H1 (cell line): ENCODE measurements around the gene NR4A2. TPM values are rescaled to one million over a fixed set of nuclear protein-coding genes. Genes with fewer than 3 reads are reported as not detected.

Experiments used
- CTCF ChIA-PET: fragments of 300-600 bp; sonication (Branson Sonifier 250); formaldehyde crosslinking; loops from one replicate; lab custom pipeline; 2021; ENCODE audit not compliant: partially characterized antibody; lab: Charles Lee
- POLR2A ChIA-PET: fragments of 300-600 bp; sonication (Branson Sonifier 250); formaldehyde crosslinking; loops from one replicate; lab custom pipeline; 2021; ENCODE audit warnings: inconsistent platforms; ENCODE audit not compliant: partially characterized antibody; lab: Charles Lee
- DNase-seq, 2 experiments: peaks; one replicate each; pipeline versions ENCODE4 v3.0.0 to v3.0.0-alpha.2; 2010 to 2022; ENCODE audit warnings: low spot score in 2 of 2, low read depth in 1 of 2, mixed read lengths in 1 of 2
- FAIRE-seq: peaks from 2 replicates; lab custom pipeline; 2011; peaks lifted over from hg19 to GRCh38; lab: Jason Lieb, UNC
- H2AFZ ChIP-seq: 2 replicates; pipeline ENCODE4 v1.8.1; 2012; ENCODE audit warnings: low read length, inconsistent platforms
- H2AK5ac ChIP-seq: 2 replicates; pipeline ENCODE4 v1.6.1; 2013; ENCODE audit warnings: low read depth, low read length
- H2BK120ac ChIP-seq: replicated peaks from 2 replicates; pipeline ENCODE3; 2013; ENCODE audit warnings: low read depth, low read length, inconsistent platforms
- H2BK12ac ChIP-seq: 2 replicates; pipeline ENCODE4 v1.6.1; 2013; ENCODE audit warnings: low read depth, low read length
- H2BK15ac ChIP-seq: 2 replicates; pipeline ENCODE4 v1.6.1; 2013; ENCODE audit warnings: low read length
- H2BK20ac ChIP-seq: 2 replicates; pipeline ENCODE4 v1.6.1; 2013; ENCODE audit warnings: low read length
- H2BK5ac ChIP-seq: 2 replicates; pipeline ENCODE4 v1.6.1; 2013; ENCODE audit warnings: low read depth, low read length
- H3K14ac ChIP-seq: 2 replicates; pipeline ENCODE4 v1.6.1; 2013; ENCODE audit warnings: inconsistent platforms; ENCODE audit not compliant: insufficient read length
- H3K18ac ChIP-seq: 2 replicates; pipeline ENCODE4 v1.6.1; 2013; ENCODE audit warnings: low read length; ENCODE audit errors: extremely low read depth
- H3K23ac ChIP-seq: 2 replicates; pipeline ENCODE4 v1.6.1; 2013; ENCODE audit warnings: inconsistent platforms; ENCODE audit not compliant: insufficient read length
- H3K23me2 ChIP-seq: 2 replicates; pipeline ENCODE4 v1.6.1; 2013; ENCODE audit warnings: low read depth, low read length
- H3K27ac ChIP-seq: 2 replicates; pipeline ENCODE4 v1.6.1; 2011; ENCODE audit warnings: low read depth, low read length, inconsistent platforms
- H3K27me3 ChIP-seq, 4 experiments: replicated peaks in 1 of 4; 1 replicate in 1 of 4; 2 replicates in 3 of 4; pipeline versions ENCODE4 v1.6.1 to v1.8.1; 2011 to 2013; ENCODE audit warnings: low read length in 3 of 4, mild to moderate bottlenecking in 3 of 4, inconsistent platforms in 2 of 4, mixed read lengths in 2 of 4, moderate library complexity in 1 of 4; ENCODE audit not compliant: control insufficient read depth in 3 of 4, insufficient read depth in 3 of 4; ENCODE audit errors: extremely low read depth in 1 of 4
- H3K36me3 ChIP-seq, 4 experiments: 2 replicates each; pipeline versions ENCODE4 v1.6.1 to v1.8.1; 2011 to 2013; ENCODE audit warnings: mild to moderate bottlenecking in 4 of 4, low read length in 3 of 4, moderate library complexity in 2 of 4, control low read depth in 1 of 4, inconsistent platforms in 1 of 4; ENCODE audit not compliant: insufficient read depth in 4 of 4, control insufficient read depth in 2 of 4
- H3K4ac ChIP-seq: replicated peaks from 2 replicates; pipeline ENCODE3; 2013; ENCODE audit warnings: low read length, low read depth, mixed read lengths, inconsistent platforms; ENCODE audit not compliant: insufficient read length
- H3K4me1 ChIP-seq, 4 experiments: replicated peaks in 1 of 4; 1 replicate in 1 of 4; 2 replicates in 3 of 4; pipeline versions ENCODE4 v1.6.1 to v1.8.1; 2011 to 2013; ENCODE audit warnings: low read length in 3 of 4, inconsistent platforms in 2 of 4, mixed read lengths in 1 of 4; ENCODE audit not compliant: insufficient read depth in 4 of 4, control insufficient read depth in 3 of 4
- H3K4me2 ChIP-seq, 2 experiments: 2 replicates each; pipeline versions ENCODE4 v1.6.1 to v1.8.1; 2011 to 2013; ENCODE audit warnings: low read depth in 2 of 2, low read length in 2 of 2, control low read depth in 1 of 2, inconsistent platforms in 1 of 2, mild to moderate bottlenecking in 1 of 2; ENCODE audit not compliant: insufficient read depth in 1 of 2
- H3K4me3 ChIP-seq, 4 experiments: fragments of 200-600, 300-600 bp in 1 of 4; sonication (generic), shearing (Covaris generic), sonication (Bioruptor Twin) in 1 of 4; 2 replicates each; pipeline versions ENCODE4 v1.5.1 to v1.8.1; 2011 to 2016; ENCODE audit warnings: low read length in 4 of 4, low read depth in 3 of 4, control low read depth in 2 of 4, inconsistent platforms in 2 of 4, mild to moderate bottlenecking in 2 of 4, mixed read lengths in 1 of 4, moderate library complexity in 1 of 4; ENCODE audit not compliant: insufficient read depth in 2 of 4; ENCODE audit errors: extremely low read depth in 1 of 4
- H3K56ac ChIP-seq: replicated peaks from 2 replicates; pipeline ENCODE3; 2013; ENCODE audit warnings: low read depth, mild to moderate bottlenecking, mixed read lengths, low read length, inconsistent platforms; ENCODE audit not compliant: insufficient read length
- H3K79me1 ChIP-seq: 2 replicates; pipeline ENCODE4 v1.6.1; 2013; ENCODE audit warnings: low read depth, low read length, control low read depth
- H3K79me2 ChIP-seq, 2 experiments: 2 replicates each; pipeline versions ENCODE4 v1.6.1 to v1.8.1; 2012 to 2013; ENCODE audit warnings: low read length in 2 of 2, mild to moderate bottlenecking in 2 of 2, inconsistent platforms in 1 of 2; ENCODE audit not compliant: insufficient read depth in 2 of 2, control insufficient read depth in 1 of 2
- H3K9ac ChIP-seq, 4 experiments: replicated peaks in 1 of 4; 1 replicate in 1 of 4; 2 replicates in 3 of 4; pipeline versions ENCODE4 v1.6.1 to v1.8.1; 2011 to 2013; ENCODE audit warnings: low read depth in 3 of 4, low read length in 3 of 4, control low read depth in 2 of 4, mild to moderate bottlenecking in 2 of 4, moderate library complexity in 2 of 4, inconsistent platforms in 1 of 4; ENCODE audit errors: extremely low read depth in 1 of 4
- H3K9me3 ChIP-seq, 2 experiments: 2 replicates each; pipeline versions ENCODE4 v1.6.1 to v1.8.1; 2012 to 2013; ENCODE audit warnings: mild to moderate bottlenecking in 2 of 2, moderate library complexity in 2 of 2, control low read depth in 1 of 2, inconsistent platforms in 1 of 2, low read depth in 1 of 2, low read length in 1 of 2, mixed read lengths in 1 of 2; ENCODE audit not compliant: insufficient read depth in 2 of 2
- H4K20me1 ChIP-seq, 2 experiments: replicated peaks in 1 of 2; 2 replicates each; pipeline versions ENCODE3 to v1.8.1; 2011 to 2013; ENCODE audit warnings: inconsistent platforms in 2 of 2, low read length in 2 of 2, mild to moderate bottlenecking in 1 of 2; ENCODE audit not compliant: insufficient read depth in 2 of 2, control insufficient read depth in 1 of 2
- H4K5ac ChIP-seq: 2 replicates; pipeline ENCODE4 v1.6.1; 2013; ENCODE audit warnings: low read length, low read depth, mixed read lengths, inconsistent platforms; ENCODE audit not compliant: insufficient read length
- H4K8ac ChIP-seq: 2 replicates; pipeline ENCODE4 v1.8.0; 2013; ENCODE audit warnings: mild to moderate bottlenecking, moderate library complexity, low read length, inconsistent platforms; ENCODE audit not compliant: insufficient read depth; ENCODE audit errors: extremely low read depth
- H4K91ac ChIP-seq: replicated peaks from 2 replicates; pipeline ENCODE3; 2013; ENCODE audit warnings: low read length, mixed read lengths, inconsistent platforms; ENCODE audit not compliant: insufficient read length
- ASH2L ChIP-seq: fragments of 200-600, 300-600 bp; sonication (generic); IDR thresholded peaks from one replicate; pipeline ENCODE4 v1.7.1; 2017; ENCODE audit warnings: low read length
- EGR1 ChIP-seq: IDR thresholded peaks from 2 replicates; pipeline ENCODE4 v1.6.1; 2011; ENCODE audit warnings: low read depth, low read length, borderline replicate concordance
- EZH2 ChIP-seq: fragments of 200-600 bp; sonication (generic); IDR thresholded peaks from 2 replicates; pipeline ENCODE4 v1.7.1; 2012; ENCODE audit warnings: low read depth, mild to moderate bottlenecking, moderate library complexity, low read length, inconsistent platforms; ENCODE audit not compliant: severe bottlenecking
- FOSL1 ChIP-seq: IDR thresholded peaks from 2 replicates; pipeline ENCODE4 v1.6.1; 2011; ENCODE audit warnings: mild to moderate bottlenecking, low read depth, low read length, moderate library complexity; ENCODE audit not compliant: insufficient read depth
- KDM4A ChIP-seq: IDR thresholded peaks from one replicate; pipeline ENCODE4 v1.7.1; 2012; ENCODE audit warnings: low read depth, mild to moderate bottlenecking, moderate library complexity, low read length, inconsistent platforms; ENCODE audit not compliant: severe bottlenecking
- PHF8 ChIP-seq: fragments of 200-600 bp; sonication (generic); conservative IDR thresholded peaks from 2 replicates; pipeline ENCODE4 v1.7.1; 2012; ENCODE audit warnings: low read depth, mild to moderate bottlenecking, inconsistent platforms, low read length, moderate library complexity
- POU5F1 ChIP-seq: IDR thresholded peaks from 2 replicates; pipeline ENCODE4 v1.6.1; 2011; ENCODE audit warnings: low read depth, mild to moderate bottlenecking, low read length, moderate library complexity
- SIN3A ChIP-seq, 2 experiments: IDR thresholded peaks in 1 of 2; conservative IDR thresholded peaks in 1 of 2; 2 replicates each; pipeline ENCODE4 v1.6.1; 2011 to 2012; ENCODE audit warnings: low read length in 2 of 2, improper control_type of control experiment in 1 of 2, low read depth in 1 of 2, mild to moderate bottlenecking in 1 of 2
- SIRT6 ChIP-seq: IDR thresholded peaks from one replicate; pipeline ENCODE4 v1.7.1; 2012; ENCODE audit warnings: low read length, inconsistent platforms
- SRF ChIP-seq: IDR thresholded peaks from 2 replicates; pipeline ENCODE4 v1.6.1; 2011; ENCODE audit warnings: mild to moderate bottlenecking, low read depth, low read length, moderate library complexity
- WGBS, 2 experiments: shearing (Covaris generic) in 1 of 2; methylation state at CpG; one replicate each; pipeline versions ENCODE4 v1.1.6 to v1.1.7; 2013 to 2015; ENCODE audit warnings: low lambda C conversion rate in 2 of 2, mixed read lengths in 2 of 2, inconsistent platforms in 1 of 2, low coverage in 1 of 2, missing lambda C conversion rate in 1 of 2; ENCODE audit not compliant: insufficient replicate concordance in 2 of 2, insufficient coverage in 1 of 2, insufficient read length in 1 of 2; ENCODE audit errors: extremely low coverage in 1 of 2, missing lambda C conversion rate in 1 of 2; 5-methylcytosine and 5-hydroxymethylcytosine counted together
- polyA plus RNA-seq, 7 experiments: library from polyadenylated mRNA; depleted of rRNA in 3 of 7; stranded (reverse) in 5 of 7; unstranded in 2 of 7; fragments of >200 nt in 5 of 7; fragments of 200-250 nt in 2 of 7; gene quantifications; 1 replicate in 5 of 7; 2 replicates in 1 of 7; 4 replicates in 1 of 7; pipeline versions ENCODE4 v1.2.1 to v1.2.3, GENCODE V29; 2011 to 2013; ENCODE audit warnings: missing spikeins in 2 of 7, mixed read lengths in 2 of 7
- total RNA-seq: library from RNA; stranded (reverse); fragmentation: NEBNext Ultra II Directional; extraction: Animal tissue kit (Norgen Biotek cat#: 25700); gene quantifications from 2 replicates; pipeline ENCODE4 v1.2.1, GENCODE V29; 2021

Gene NR4A2
- total and polyA plus RNA-seq, 2 of the 8 experiments (the other 6 are each of a cell fraction or from before 2014, with no cell fraction given) = 0.15 to 1.7 TPM

DNA sequence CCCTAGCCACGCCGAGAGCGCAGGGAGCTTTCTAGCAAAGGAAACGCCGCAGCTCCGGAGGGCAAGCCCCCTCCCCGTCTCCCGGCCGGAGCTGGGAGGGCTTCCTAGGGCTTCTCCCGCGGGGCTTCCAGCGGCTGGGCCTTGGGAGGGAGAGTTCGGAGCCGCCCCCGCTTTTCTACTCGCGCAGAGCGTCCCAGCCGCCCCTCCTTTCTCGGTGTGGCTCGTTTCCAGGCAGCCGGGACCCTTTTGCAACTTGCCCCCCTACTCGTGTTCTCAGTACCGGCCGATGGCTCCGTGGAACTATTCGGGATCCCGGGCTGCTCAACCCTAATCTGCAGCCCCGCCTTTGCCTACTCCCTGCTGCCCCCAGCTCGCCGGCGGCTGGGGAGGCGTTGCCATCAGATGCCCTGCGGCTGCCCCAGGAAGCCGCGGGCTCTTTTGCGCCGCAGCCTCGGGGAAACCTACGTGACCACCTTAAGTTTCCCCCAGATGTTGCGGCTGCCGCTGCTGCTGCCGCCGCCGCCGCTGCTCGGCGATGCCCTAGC is 1.5 kb upstream of the NR4A2 start:
- Histone ChIP-seq H2BK15ac (no peak overlapping the region), H3K79me1 (no peaks in the 10 kb centered on the region), H3K27ac (no peak overlapping the region), H3K79me2 (no peaks in the 10 kb centered on the region), H3K4ac (no peak overlapping the region), H4K5ac (no peak overlapping the region), H3K23me2 (peaks cover 27% of the 10 kb centered on the region), H3K9ac (no peak overlapping the region), H2BK120ac (no peak overlapping the region), H4K20me1 (peaks cover 0 to 9% of the 10 kb centered on the region in 2 experiments), H2BK20ac (no peak overlapping the region), H2AFZ (0 out of 2 replicates have a peak overlapping the region, but pooled peaks have one; percentile 15), H2BK12ac (no peak overlapping the region), H3K56ac (no peak overlapping the region), H4K8ac (no peak overlapping the region), H3K23ac (no peak overlapping the region), H3K36me3 (no peaks in the 10 kb centered on the region), H3K18ac (no peak overlapping the region), H2AK5ac (no peak overlapping the region), H2BK5ac (no peak overlapping the region), H3K14ac (no peak overlapping the region), H3K4me1 (peaks cover 0 to 17% (median 11%) of the 10 kb centered on the region in 4 experiments; a peak in 6 of 7 replicates), H3K4me2 (peak overlapping the region; percentile 94 to 98), H3K9me3 (no peaks in the 10 kb centered on the region; a peak in 1 of 4 replicates), H4K91ac (no peak overlapping the region), H3K4me3 (peak overlapping the region; percentile 56 to 80 (median 68)), H3K27me3 (peaks cover 30 to 48% (median 42%) of the 10 kb centered on the region in 4 experiments)
- no peak for FAIRE-seq
- CTCF ChIA-PET = interaction anchor here (0.6 to 2.8 kb wide), 21 partner anchors 9 to 957 kb away, joined by 3 to 20 read pairs (median 4); partner anchors contain the start of gene GPD2
- POLR2A ChIA-PET = interaction anchor here (1.5 to 2.4 kb wide), 4 partner anchors 9 to 66 kb away, joined by 5 to 9 read pairs (median 6); no protein-coding TSS in a partner anchor
- DNase-seq = peak in 1 of 2 experiments; percentile 81
- 1% methylated on average over 33 of the region's 48 CpGs; no CpG with 5 or more reads in 1 of the 2 experiments for WGBS, 2 experiments
- no peak for TF ChIP-seq SRF
- TF ChIP-seq EGR1 = peak; percentile 72
- no peak for TF ChIP-seq FOSL1
- TF ChIP-seq POU5F1 = no peak
- TF ChIP-seq ASH2L = peak; percentile 91
- TF ChIP-seq SIN3A (conservative IDR thresholded peaks at IDR 0.05 in 1 of 2, IDR thresholded peaks at IDR 0.05 in 1 of 2; ENCODE audit: low read depth in 1 of 2, low read length in 2 of 2) = 0 out of 4 replicates have a peak, but pooled peaks of 1 of the 2 experiments have one; percentile 35
- peak; percentile 46 for TF ChIP-seq EZH2
- TF ChIP-seq KDM4A = peak; percentile 91
- no peak for TF ChIP-seq SIRT6
- 0 out of 2 replicates have a peak, but pooled peaks have one; percentile 14 for TF ChIP-seq PHF8
